ENCODE data around the gene SCIMP. TPM values are rescaled to one million over a fixed set of nuclear protein-coding genes. Genes with fewer than 3 reads are reported as not detected.

The SCIMP gene
- total and polyA plus RNA-seq, 2 of the 13 experiments (the other 11 are each of a cell fraction or from before 2014, with no cell fraction given) = not detected

GRCh38 chr17:5281814-5282641 is 47.4 kb upstream of the SCIMP start, which contains the start of gene RABEP1 (continued):
- no peak for TF ChIP-seq CERS6 (CRISPR knock-in tag; IDR thresholded peaks at IDR 0.05)
- no peak for TF ChIP-seq TIGD3 (CRISPR knock-in tag; IDR thresholded peaks at IDR 0.05; ENCODE audit: borderline replicate concordance)
- TF ChIP-seq MEF2D (CRISPR knock-in tag; IDR thresholded peaks at IDR 0.05) = no peak
- TF ChIP-seq ZNF841 (CRISPR knock-in tag; IDR thresholded peaks at IDR 0.05; ENCODE audit: borderline replicate concordance) = no peak
- TF ChIP-seq SP2 (CRISPR knock-in tag; IDR thresholded peaks at IDR 0.05) = peak; percentile 46; the same call in 1 of the 2 replicates
- TF ChIP-seq RORA (CRISPR knock-in tag; IDR thresholded peaks at IDR 0.05) = no peak
- TF ChIP-seq SP4 (CRISPR knock-in tag; IDR thresholded peaks at IDR 0.05) = no peak; the same call in 1 of the 2 replicates
- TF ChIP-seq SOX6 (IDR thresholded peaks at IDR 0.05) = no peak
- TF ChIP-seq SOX6 (CRISPR knock-in tag; IDR thresholded peaks at IDR 0.05) = peak; percentile 25; the same call in 1 of the 2 replicates
- TF ChIP-seq CBX5 (CRISPR knock-in tag; IDR thresholded peaks at IDR 0.05; ENCODE audit: borderline replicate concordance) = no peak
- no peak for TF ChIP-seq ZZZ3 (CRISPR knock-in tag; IDR thresholded peaks at IDR 0.05; ENCODE audit: borderline replicate concordance)
- peak; percentile 72 for TF ChIP-seq ZNF687 (CRISPR knock-in tag; IDR thresholded peaks at IDR 0.05)
- no peak for TF ChIP-seq ATF5 (CRISPR knock-in tag; IDR thresholded peaks at IDR 0.05; ENCODE audit: low read depth)
- no peak for TF ChIP-seq DNMT3B (CRISPR knock-in tag; conservative IDR thresholded peaks at IDR 0.05)
- no peak for TF ChIP-seq MYNN (CRISPR knock-in tag; IDR thresholded peaks at IDR 0.05; ENCODE audit: low read depth)
- TF ChIP-seq SYNCRIP (IDR thresholded peaks at IDR 0.05; ENCODE audit: insufficient read depth, low read depth, low read length) = no peak
- TF ChIP-seq HOXA9 (CRISPR knock-in tag; IDR thresholded peaks at IDR 0.05; ENCODE audit: borderline replicate concordance) = 0 out of 2 replicates have a peak, but pooled peaks have one; percentile 54
- TF ChIP-seq HDAC6 (IDR thresholded peaks at IDR 0.05; ENCODE audit: low read depth, low read length) = no peak
- peak; percentile 4; the same call in 1 of the 2 replicates for TF ChIP-seq TBX2 (CRISPR knock-in tag; IDR thresholded peaks at IDR 0.05; ENCODE audit: borderline replicate concordance)
- TF ChIP-seq KLF9 (CRISPR knock-in tag; IDR thresholded peaks at IDR 0.05; ENCODE audit: low read depth) = no peak
- TF ChIP-seq ZNF782 (CRISPR knock-in tag; IDR thresholded peaks at IDR 0.05; ENCODE audit: borderline replicate concordance) = no peak
- no peak for TF ChIP-seq ZNF777 (CRISPR knock-in tag; IDR thresholded peaks at IDR 0.05)
- TF ChIP-seq ELF3 (CRISPR knock-in tag; IDR thresholded peaks at IDR 0.05) = peak; percentile 39; the same call in 1 of the 2 replicates
- TF ChIP-seq TCF7L2 (IDR thresholded peaks at IDR 0.05; ENCODE audit: low read depth, low read length) = no peak
